Stimulated activated CD4-positive, alpha-beta T cell treated with anti-CD3 and anti-CD28 coated beads, Interleukin-4, amount 100 ng/mL, for 48 hours (primary cell): Measurements from ENCODE around the gene CSPG4.
"Not testable (repeated sequence)": the region's sequence is repeated elsewhere in the genome, so short reads cannot be mapped to it uniquely, and the experiment has no call there.

Source experiments
- DNase-seq, 2 donors: peaks; one replicate each; pipeline ENCODE4 v3.0.0-alpha.2; 2020; ENCODE audit warnings: low read depth in 2 of 2

The CSPG4 gene

DNA sequence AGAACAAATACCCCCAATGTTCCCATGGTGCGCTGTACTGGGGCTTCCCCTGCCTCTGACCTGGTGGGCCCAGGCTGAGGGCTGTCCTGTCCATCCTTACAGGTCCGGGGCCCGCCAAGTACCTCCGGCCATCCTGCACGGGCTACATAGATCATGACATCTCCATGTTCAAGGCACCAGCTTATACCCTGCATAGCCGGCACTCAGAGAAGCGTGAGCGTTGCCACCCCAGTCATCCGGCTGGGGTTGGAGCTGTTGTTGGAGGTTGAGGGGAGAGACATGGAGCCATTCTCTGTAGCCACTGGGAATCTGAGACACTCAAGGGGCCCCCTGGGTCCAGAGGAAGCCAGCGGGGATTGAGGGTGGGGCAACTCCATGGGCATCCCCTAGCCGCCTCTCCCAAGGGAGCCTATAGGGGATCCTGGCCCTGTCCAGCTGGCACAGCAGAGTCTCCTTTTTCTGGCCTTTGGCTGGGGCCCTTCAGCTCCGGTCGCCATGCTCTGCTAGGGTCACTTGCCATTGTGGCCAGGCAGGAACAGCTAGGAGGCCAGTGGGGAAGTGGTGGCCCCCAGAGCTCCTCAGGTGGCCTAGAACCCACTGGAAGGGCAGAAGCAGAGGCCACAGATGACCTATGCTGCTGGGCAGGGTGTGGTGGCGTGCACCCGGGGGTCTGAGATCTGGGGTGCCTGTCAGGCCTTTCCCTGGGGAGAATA is 12.5 kb upstream of the CSPG4 start:
- DNase-seq, result no peak

DNA sequence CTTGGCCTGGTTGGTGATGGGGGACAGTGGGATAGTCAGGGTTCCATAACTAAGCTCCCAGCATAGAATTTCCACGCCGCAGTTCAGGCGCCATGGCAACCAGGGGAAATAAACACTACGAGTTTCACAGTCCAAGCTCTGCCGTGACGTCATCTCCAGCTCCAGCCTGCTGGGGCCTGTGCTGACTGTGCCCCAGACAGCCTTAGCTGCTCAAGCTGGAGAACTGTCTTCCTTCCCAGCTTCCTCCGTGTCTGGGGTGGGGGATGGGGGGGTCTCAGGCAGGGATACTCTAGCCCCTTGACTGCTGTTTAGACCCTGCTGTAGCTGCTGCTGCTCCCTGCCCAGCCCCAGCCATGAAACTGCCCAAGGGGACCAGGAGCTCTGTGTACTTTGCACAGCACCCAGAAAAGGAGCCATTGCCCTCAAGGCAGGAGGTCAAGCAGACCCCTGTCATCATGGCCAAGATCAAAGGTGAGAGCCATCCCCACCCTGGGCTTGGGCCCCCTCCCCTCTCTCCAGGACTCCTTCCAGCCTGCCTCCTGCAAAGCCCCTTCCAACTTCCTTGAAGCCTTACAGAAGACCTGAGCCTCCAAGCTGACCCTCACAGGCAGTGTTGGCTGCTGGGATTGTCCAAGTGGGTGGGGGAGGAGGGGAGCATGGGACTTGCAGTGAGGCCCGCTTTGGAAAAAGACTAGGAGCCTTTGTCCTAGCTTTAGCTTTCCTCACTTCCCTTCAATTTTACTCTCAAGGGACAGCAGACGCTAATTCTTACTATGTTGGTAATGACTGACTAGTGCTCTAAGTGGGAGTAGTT is 11.4 kb upstream of the CSPG4 start:
- DNase-seq, result peak; percentile 21 to 46

DNA sequence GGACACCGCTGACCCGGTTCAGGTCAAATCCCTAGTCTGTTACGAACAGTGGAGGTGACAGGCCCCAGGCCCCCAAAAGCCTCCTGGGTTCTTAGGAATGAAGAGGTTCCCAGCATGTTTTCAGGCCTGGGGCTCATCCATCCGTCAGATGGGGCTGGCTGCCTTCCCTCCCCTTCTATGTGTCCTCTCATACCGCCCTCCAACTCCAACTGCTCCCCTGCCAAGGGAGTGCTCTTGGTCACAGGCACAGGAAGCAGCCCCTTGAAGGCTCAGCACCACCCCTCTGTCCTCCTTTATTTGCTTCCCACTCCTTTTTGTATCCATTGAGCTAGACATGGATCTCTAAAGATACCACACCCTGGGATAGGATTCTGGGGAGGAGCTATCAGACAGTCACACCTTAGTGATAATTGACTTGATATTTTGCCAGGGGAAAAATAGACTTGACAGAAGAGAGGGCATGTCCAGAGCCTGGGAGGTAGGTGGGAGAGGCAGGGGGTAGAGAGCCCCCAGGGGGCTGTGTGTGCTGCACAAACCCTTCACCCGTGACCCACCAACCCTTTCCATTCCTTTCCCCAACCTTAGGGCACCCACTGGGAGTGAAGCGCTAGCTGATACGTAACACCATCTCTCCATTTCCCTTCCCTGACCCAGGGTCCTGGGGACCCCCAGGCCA is 10.7 kb upstream of the CSPG4 start:
- DNase-seq, result no peak

DNA sequence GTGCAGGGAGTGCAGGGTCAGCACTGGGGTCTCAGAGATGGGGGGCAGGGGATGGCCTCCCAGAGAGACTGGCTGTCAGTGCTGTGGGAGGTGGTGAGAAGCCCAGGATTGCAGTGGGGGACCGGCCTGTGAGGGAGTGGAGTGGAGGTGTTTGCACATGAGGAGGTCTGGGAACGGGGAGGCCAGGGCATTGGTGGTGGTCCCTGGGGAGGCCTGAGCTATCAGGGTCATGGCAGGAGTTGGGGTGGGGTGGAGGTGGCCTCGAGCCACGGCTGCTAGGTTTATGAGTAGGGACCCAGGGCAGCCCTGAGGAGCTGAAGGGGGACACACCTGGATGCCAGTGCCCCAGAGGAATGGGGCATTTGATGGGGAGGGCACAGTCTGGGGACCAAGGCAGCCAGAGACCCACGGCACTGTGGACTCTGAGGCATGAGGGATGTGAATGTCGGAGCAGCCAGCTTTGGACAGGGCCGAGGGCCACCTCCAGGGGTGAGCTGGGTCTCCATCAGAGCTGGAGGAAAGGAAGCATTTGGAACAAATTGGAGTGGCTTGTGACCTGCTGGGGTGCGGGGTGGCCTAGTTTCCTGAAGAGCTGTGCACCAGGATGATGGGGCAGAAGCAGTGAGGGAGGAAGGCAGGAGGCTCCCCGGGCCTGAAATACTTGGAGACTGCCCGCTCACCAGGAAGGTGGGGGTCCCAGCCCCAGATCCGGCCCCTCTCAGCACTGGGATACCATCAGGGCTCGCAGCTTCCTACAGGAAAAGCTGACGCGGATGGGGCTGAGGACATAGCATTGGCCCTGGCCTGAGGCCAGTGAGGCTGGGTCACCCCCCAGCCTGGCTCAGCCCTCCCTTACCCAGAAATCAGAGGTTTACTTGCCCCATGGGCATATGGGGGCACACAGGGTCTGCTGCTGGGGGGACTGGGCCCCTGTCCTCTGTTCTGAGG is 9.5 kb upstream of the CSPG4 start:
- no peak for DNase-seq

DNA sequence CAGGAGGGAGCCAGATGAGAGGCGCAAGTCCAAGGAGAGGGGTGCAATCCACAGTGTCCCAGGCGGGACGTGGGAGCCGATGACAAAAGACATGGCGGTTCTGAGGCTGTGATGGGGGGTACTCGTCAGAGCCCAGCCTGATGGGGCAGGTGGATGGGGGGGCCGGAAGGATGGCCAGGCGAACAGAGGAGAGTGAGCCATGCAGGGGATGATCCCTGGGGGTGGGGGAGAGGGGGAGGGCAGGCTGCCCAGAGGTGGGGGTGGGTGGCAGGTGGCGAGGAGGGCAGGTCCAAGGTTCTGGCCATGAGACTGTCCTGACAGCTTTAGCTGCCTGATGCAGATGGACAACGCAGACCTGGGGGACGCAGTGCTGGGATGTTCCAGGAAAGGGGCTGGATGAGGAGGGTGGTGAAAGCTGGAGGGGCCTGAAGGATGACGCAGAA is 8.9 kb upstream of the CSPG4 start:
- DNase-seq, result no peak

DNA sequence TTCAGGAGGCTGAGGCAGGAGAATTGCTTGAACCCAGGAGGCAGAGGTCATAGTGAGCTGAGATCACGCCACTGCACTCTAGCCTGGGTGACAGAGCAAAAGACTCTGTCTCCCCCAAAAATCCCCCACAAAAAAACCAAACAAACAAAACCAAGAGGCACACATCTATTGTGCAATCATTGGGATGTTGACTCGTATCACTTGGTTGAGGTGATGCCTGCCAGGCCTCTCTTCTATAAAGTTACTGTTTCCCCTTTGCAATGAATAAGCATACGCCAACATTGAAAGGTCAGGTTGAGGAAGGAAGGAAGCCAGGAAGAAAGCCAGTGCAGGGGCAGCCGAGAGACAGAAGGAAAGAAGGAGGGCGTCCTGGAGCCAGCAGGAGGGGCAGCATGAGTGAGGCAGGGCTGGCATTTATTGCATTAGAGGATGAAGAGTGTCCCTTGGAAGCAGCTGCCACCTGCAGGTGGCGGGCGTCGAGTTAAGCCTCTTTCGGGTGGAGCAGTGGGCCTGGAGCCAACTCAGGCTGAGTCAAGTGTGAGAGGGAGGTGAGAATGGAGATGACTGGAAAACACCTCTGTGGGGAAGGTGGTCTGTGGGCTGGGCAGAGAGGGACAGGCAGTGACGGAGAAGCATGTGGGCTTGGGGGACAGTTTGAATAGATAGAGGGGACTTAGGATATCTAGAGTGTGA is 8.3 kb upstream of the CSPG4 start:
- DNase-seq, result peak; percentile 50 to 51

- no peak for DNase-seq
These were observed 7.6 kb upstream of the CSPG4 start for GRCh38 chr15:75720297-75720696.

- no peak for DNase-seq
These were observed 5.7 kb upstream of the CSPG4 start for GRCh38 chr15:75718328-75718727.

DNA sequence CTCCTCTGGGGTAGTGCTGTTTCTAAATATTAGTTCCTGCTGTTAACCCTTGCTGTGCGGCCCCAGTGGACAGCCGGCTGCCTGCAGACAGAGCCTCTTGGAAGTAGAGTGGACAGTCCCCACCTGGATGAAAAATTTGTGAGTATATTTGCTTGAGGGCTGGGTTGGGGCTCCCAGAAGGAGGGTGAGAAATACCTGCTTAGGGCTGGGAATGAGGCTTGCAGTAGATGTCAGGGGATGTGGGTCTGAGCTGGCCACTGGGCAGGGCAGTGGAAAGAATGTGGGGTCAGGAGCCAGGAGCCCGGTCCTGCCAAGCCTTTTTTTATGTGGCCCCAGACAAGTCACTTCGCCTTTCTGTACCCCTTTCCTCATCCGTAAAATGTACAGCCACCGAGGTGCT is 4.4 kb upstream of the CSPG4 start:
- DNase-seq, result not testable (repeated sequence)

DNA sequence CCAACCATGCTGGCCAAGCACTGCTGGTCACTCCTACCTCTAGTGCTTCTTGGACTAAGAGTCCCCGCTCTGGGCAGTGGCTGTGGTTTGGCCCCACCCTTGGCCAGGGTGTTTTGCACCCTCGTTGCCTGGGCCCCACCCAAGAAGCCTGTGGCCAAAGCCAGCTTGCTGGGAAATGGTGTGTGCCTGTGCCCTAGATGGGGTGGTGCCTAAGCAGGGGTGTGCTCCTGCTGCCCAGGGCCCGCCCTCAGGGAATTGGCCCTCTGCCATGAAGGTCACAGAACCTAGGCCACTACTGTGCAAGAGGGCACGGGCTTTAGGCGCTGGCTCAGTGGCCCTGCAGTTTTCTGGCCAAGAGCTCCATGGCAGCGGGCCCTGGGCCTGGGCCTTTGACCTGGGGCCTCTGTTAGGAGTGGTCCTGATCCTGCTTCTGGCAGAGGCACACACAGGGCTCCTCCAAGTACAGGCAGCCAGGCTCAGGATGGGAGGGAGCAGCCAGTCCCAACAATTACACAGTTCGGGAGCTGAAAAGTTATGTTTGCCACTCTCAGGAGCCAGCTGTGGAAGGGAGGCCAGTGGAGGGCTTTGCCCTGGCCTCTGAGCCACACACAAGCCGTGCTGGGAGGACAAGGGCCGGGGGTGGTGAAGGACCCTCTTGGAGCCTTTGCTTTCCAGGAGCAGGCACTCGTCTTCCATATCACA is 3.8 kb upstream of the CSPG4 start:
- DNase-seq, result not testable (repeated sequence)

- DNase-seq, result not testable (repeated sequence)
These were observed 2.7 kb upstream of the CSPG4 start for GRCh38 chr15:75715312-75715832.

GRCh38 chr15:75714195-75714594 is 1.5 kb upstream of the CSPG4 start:
- DNase-seq, result no peak

DNA sequence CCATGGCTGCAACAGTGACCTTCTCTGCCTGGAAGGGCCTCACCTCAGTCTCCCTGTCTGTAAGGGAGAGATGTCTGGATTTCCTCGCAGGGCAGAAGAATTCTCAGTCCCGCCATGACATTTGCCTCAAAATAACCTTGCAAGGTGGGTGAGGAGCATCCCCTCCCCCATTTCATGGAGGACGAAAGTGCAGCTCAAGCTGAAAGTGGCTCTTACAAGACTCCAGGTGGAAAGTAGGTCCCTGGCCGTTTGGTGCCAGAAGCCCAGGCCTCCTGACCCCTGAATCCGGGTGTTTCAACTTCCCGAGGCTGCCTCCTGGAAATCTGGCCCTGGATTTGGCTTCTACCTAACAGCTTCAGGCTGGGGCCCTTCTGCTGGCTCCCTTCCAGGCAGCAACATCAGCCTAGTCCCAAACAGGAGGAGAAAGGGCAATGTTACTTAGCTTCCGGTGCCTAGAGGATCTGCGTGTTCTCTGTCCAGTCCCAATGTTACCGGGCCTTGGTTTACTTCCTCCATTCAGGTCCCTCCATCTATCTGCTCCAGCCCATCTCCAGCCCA is 769 bp upstream of the CSPG4 start:
- no peak for DNase-seq

DNA sequence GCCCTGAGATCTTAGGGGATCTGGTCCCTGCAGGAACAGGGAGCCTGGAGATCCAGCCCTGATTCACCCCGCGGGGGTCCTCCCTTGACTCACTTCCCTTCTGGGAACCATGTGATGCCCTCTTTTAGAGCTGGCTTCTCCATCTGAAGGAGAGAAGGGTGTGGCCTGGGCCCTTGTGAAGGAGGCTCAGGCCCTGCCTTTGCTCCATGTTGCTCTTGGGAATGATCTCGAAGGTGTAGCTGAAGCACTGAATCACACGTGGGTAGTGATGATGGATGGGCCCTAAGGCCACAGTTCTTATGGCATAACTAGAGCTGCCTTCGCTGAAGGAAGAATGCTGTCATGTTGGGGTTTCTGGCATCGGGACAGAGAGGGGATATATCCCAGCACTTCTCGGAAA is 1.2 kb downstream of the CSPG4 start:
- DNase-seq, result not testable (repeated sequence)

- DNase-seq, result not testable (repeated sequence)
These were observed 1.8 kb downstream of the CSPG4 start for GRCh38 chr15:75710874-75711273.

DNA sequence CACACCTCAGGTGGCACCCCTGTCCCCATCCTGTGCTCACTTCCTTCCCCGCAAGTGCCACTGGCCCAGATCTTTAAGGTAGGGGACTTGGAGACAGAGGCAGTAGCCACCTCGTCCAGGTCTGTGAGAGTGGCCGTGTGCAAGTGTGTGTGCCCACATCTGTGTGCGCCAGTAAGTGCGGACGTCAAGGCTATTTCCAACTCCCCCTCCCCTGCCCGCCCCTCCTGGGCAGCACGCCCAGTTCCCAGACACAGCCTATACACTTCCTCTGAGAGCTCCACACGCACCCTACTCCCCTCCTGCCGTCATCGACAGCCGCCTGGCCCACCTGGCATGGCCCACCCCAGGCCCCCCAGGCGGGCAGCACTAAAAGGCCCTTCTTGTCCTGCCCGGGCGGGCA is 3.2 kb downstream of the CSPG4 start:
- DNase-seq, result not testable (repeated sequence)

DNA sequence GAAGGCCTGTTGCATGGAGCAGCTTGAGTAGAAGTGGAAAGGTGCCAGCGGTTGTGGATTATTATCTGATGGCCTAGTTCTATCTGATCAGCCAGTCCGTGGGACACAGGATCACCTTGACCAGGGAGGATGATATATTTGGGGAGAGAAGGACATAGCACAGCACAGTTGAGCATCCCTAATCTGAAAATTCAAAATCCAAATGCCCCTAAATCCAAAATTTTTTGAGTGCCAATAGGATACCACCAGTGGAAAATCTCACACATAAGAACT is 6.0 kb downstream of the CSPG4 start:
- DNase-seq, result no peak

GRCh38 chr15:75705854-75706681 is 6.6 kb downstream of the CSPG4 start:
- DNase-seq, result no peak

GRCh38 chr15:75705375-75705774 is 7.3 kb downstream of the CSPG4 start:
- not testable (repeated sequence) for DNase-seq
